SU-DHL-6 (cell line): ENCODE measurements around the gene USP12.

Experiments used
- EZH2phosphoT487 ChIP-seq: fragments of 200-600 bp; sonication (generic), shearing (Covaris generic); conservative IDR thresholded peaks from 2 replicates; pipeline ENCODE4 v1.6.1; 2018; ENCODE audit warnings: mild to moderate bottlenecking, antibody characterized with exemption, low read length, moderate library complexity, mixed read lengths
- TF ChIP-seq, protein P1 (sequence below): fragments of 200-600 bp; sonication (generic); IDR thresholded peaks from one replicate; pipeline ENCODE4 v1.5.1; 2017; ENCODE audit warnings: antibody characterized with exemption, mild to moderate bottlenecking, low read length, moderate library complexity; ENCODE audit not compliant: insufficient read depth, poor library complexity, severe bottlenecking

DNA sequence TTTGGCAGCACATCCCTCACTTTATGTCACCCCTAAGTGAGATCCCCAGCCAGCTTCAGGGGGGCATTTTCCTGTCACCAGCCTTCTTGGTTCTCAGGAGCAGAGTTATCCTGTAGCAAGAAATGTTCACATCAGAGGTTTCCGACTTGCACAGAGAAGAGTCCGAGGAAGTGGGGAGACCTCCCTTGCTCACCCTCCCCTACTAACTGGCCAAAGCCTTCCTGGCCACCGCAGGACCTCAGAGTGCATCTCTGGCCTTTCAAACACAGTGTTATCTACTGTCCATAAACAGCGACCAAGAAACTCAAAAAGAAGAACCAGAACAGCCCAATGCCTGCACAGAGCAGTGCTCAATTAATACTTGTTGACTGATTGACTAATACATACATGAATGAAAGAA, 134.4 kb downstream of the USP12 start:
- TF ChIP-seq, protein P1, sequence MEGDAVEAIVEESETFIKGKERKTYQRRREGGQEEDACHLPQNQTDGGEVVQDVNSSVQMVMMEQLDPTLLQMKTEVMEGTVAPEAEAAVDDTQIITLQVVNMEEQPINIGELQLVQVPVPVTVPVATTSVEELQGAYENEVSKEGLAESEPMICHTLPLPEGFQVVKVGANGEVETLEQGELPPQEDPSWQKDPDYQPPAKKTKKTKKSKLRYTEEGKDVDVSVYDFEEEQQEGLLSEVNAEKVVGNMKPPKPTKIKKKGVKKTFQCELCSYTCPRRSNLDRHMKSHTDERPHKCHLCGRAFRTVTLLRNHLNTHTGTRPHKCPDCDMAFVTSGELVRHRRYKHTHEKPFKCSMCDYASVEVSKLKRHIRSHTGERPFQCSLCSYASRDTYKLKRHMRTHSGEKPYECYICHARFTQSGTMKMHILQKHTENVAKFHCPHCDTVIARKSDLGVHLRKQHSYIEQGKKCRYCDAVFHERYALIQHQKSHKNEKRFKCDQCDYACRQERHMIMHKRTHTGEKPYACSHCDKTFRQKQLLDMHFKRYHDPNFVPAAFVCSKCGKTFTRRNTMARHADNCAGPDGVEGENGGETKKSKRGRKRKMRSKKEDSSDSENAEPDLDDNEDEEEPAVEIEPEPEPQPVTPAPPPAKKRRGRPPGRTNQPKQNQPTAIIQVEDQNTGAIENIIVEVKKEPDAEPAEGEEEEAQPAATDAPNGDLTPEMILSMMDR, result no peak
- no peak for TF ChIP-seq EZH2phosphoT487
